Measurements from ENCODE around the gene ATP7B.
A peak's percentile ranks its signal among the peaks of the same experiment; 100 is the strongest.
"Not testable (repeated sequence)": the region's sequence is repeated elsewhere in the genome, so short reads cannot be mapped to it uniquely, and the experiment has no call there.

Gene ATP7B

GRCh38 chr13:52010890-52011631, at the start of gene ATP7B:
TSS of gene ATP7B (minus strand) at chr13:52011450. CDS start at chr13:52011337, 113 bp downstream.
- peak in 1 of 2 donors; percentile 18 for DNase-seq

GRCh38 chr13:52053460-52053859, 42.2 kb upstream of the ATP7B start:
- no peak for DNase-seq

- no peak for DNase-seq
These were observed 40.1 kb upstream of the ATP7B start for GRCh38 chr13:52051400-52051799.

- DNase-seq: no peak
These were observed 37.3 kb upstream of the ATP7B start for GRCh38 chr13:52048516-52048915.

GRCh38 chr13:52047463-52047862, 36.2 kb upstream of the ATP7B start:
- DNase-seq: no peak

GRCh38 chr13:52043675-52044074, 32.4 kb upstream of the ATP7B start:
- no peak for DNase-seq

- no peak for DNase-seq
These were observed 24.8 kb upstream of the ATP7B start for GRCh38 chr13:52036037-52036436.

GRCh38 chr13:52034616-52035226, 23.5 kb upstream of the ATP7B start:
- no peak for DNase-seq

- no peak for DNase-seq
These were observed 21.8 kb upstream of the ATP7B start for GRCh38 chr13:52033039-52033438.

GRCh38 chr13:52030401-52030800, 19.2 kb upstream of the ATP7B start:
- DNase-seq: not testable (repeated sequence)

- no peak for DNase-seq
These were observed 18.3 kb upstream of the ATP7B start for GRCh38 chr13:52029569-52029968.

- no peak for DNase-seq
These were observed 16.6 kb upstream of the ATP7B start for GRCh38 chr13:52027832-52028231.

GRCh38 chr13:52026246-52026626, 15.0 kb upstream of the ATP7B start:
- DNase-seq: no peak

- DNase-seq: no peak
These were observed 14.4 kb upstream of the ATP7B start for GRCh38 chr13:52025475-52026245.

- no peak for DNase-seq
These were observed 13.2 kb upstream of the ATP7B start, which contains the start of gene UTP14C for GRCh38 chr13:52024481-52024880. TSS of gene UTP14C (plus strand) at chr13:52024691. CDS start at chr13:52028805, 4,114 bp downstream.

- DNase-seq: no peak
These were observed 11.1 kb upstream of the ATP7B start for GRCh38 chr13:52022356-52022755.

GRCh38 chr13:52020191-52020590, 8.9 kb upstream of the ATP7B start:
- DNase-seq: no peak

GRCh38 chr13:52016296-52016695, 5.0 kb upstream of the ATP7B start:
- no peak for DNase-seq

- DNase-seq: no peak
These were observed 1.2 kb upstream of the ATP7B start for GRCh38 chr13:52012512-52012836.

GRCh38 chr13:52011632-52012511, 622 bp upstream of the ATP7B start, which contains the start of gene ALG11:
TSS of gene ALG11 (plus strand) at chr13:52012398. CDS start at chr13:52012419, 21 bp downstream.
- DNase-seq: peak; percentile 99 to 100

GRCh38 chr13:52009946-52010345, 1.3 kb downstream of the ATP7B start:
- no peak for DNase-seq

GRCh38 chr13:52006523-52007245, 4.6 kb downstream of the ATP7B start:
- no peak for DNase-seq
